Activated CD4-positive, CD25-positive, alpha-beta regulatory T cell treated with anti-CD3 and anti-CD28 coated beads, Interleukin-2, amount 50 U/mL, for 72 hours (primary cell): Measurements from ENCODE around the gene PSMF1.

Experiments
- DNase-seq: peaks from one replicate; pipeline ENCODE4 v3.0.0; 2021

Gene PSMF1

GRCh38 chr20:1165521-1165920 lies 47.1 kb downstream of the PSMF1 start:
- DNase-seq = no peak

DNA sequence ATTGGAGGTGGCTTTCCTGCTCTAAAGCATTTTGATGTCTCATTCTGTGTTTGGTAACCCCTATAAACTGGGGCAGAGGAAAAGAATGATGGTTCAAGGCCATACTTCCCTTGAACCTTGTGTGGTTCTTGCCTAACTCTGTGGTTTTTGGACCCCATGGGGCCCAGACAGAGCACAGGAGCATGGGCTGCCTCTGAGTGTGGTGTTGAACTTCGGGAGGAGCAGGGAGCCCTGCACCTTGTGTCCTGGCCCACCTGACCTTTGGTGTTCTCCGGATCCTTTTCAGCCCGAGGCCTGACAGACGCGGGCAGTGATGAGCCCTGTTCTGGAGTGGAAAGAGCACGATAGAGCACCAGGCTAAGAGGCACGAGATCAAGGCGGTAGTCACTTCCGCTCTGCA lies 47.5 kb downstream of the PSMF1 start:
- no peak for DNase-seq

GRCh38 chr20:1166948-1167720 lies 48.7 kb downstream of the PSMF1 start:
- no peak for DNase-seq

DNA sequence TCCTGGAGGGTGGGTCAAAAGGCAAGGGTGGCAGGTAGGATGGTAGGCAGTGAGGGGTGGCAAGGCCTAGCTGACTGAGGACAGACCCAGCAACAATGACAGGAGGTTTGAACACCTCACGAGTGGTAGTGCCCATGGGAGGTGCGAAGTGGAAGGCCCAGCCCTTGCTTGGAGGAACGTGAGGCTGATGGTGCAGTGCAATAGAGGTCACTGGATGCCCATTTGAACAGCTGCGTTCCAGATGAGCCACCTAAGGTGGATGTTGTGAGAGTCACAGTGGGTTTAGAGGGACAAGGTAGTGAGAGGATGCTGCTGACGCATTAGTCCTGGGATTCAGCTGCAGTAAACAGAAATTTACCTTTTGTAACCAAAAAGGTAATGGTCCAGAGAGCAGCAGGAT lies 50.8 kb downstream of the PSMF1 start:
- DNase-seq = no peak

- DNase-seq = no peak
These were observed 53.2 kb downstream of the PSMF1 start for GRCh38 chr20:1171461-1172093.

DNA sequence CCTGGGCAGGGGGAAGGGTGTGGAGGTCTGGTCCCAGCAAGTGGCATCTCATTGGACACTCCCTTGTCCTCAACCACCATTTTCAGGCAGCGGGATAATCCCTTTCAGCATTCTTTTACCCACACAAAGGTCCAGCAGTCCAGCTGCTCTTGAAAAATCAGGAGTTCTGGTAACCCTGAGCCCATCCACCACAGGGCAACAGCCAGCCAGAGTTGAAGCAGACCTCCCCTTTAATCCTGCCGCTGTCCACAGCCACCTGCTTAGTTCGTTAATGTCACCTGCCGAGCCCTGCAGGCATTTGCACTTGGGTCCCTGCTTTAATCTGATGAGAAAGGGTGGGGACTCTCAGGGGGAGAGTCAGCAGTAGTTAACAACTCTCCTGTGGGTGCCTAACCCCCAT lies 55.3 kb downstream of the PSMF1 start:
- no peak for DNase-seq

- DNase-seq = no peak
These were observed 56.4 kb downstream of the PSMF1 start for GRCh38 chr20:1174787-1175186.

DNA sequence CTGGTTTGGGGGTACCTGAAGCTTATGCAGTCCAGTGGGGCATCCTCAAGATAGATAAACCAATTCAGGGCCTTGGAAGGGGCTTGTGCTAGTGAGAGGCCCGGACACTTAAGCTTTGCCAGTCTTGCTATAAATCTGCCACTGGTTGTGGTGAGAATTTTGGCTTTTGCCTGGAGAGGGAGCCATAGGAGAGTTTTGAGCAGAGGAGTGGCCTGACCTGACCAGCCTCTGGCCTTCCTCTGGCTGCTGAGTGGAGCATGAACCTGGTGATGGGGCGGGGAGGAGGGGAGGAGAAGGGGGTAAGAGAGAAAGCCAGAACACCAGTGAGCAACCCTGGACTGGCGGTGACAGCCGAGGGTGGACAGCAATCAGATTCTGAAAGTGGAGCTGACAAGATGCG lies 59.3 kb downstream of the PSMF1 start:
- no peak for DNase-seq

DNA sequence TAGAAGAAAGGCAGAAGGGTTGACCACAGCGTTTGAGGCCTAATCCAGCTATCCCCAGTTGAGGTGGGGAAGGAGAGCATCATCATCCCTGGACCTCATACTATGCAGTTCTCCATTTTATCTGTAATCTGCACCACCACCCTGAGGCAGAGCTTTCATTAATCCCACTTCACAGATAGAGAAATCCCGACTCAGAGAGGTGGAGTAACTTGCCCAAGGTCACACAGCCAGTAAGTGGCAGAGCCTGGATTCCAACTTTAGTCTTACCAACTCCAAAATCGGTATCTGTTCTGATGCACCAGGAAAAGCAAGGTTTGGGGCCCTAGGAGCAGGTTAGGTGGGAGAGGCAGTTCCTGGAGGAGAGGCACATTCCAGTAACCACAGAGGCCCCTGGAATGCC lies 59.7 kb downstream of the PSMF1 start:
- DNase-seq = no peak

- DNase-seq = no peak
These were observed 60.2 kb downstream of the PSMF1 start for GRCh38 chr20:1178623-1179022.

DNA sequence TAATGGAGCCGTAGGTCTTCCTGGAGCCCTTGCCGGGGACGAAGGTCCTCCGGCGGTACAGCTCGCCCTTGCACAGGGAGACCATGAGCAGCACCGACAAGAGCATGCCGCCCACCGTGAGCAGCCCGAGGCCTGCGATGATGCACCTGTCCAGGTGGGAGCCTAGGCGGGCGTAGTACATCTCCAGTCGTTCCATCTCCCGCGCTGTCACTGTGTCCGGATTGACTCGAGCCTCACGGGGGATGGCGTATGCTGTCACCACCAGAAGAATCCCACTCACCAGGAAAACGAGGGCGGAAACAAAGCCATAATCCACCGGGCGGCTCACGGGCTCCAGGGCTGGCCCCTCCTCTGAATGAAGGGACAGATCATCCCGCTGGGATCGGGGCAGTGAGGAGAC lies 62.5 kb downstream of the PSMF1 start:
- no peak for DNase-seq

GRCh38 chr20:1182106-1182505 lies 63.7 kb downstream of the PSMF1 start:
- no peak for DNase-seq

DNA sequence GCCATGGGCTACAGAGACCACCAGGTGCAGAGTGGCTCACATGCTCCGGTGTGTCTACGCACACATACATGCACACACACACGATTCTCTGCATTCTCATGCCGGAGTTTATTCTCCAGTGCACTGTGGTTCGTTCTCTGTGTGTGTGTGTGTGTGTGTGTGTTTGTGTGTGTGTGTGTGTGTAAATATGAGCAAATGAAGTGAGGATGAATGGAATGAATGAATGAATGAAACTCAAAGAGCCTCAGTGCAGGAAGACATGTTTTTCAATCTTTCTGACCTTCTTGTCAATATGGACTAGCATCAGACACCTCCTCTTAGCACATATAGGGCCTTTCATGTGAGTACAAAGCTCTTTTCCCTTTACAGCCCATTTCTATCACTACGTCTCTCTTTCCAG lies 64.8 kb downstream of the PSMF1 start:
- DNase-seq = no peak

DNA sequence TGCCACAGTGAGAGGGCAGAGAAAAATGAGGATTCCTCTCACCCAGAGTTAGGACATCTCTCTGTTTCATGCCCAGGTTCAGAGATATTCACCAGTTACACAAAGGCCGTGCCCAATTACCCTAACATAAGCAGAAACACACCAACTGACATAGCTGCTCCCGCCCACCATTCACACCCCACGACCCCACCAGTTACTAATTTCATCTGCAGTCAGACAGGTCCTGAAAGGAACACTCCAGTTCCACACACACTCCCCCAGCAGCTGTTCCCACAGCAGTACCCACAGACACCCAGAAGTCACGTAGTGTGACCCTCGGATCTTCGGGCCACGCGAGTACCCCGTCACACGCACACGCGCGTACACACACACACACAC lies 65.8 kb downstream of the PSMF1 start:
- no peak for DNase-seq

DNA sequence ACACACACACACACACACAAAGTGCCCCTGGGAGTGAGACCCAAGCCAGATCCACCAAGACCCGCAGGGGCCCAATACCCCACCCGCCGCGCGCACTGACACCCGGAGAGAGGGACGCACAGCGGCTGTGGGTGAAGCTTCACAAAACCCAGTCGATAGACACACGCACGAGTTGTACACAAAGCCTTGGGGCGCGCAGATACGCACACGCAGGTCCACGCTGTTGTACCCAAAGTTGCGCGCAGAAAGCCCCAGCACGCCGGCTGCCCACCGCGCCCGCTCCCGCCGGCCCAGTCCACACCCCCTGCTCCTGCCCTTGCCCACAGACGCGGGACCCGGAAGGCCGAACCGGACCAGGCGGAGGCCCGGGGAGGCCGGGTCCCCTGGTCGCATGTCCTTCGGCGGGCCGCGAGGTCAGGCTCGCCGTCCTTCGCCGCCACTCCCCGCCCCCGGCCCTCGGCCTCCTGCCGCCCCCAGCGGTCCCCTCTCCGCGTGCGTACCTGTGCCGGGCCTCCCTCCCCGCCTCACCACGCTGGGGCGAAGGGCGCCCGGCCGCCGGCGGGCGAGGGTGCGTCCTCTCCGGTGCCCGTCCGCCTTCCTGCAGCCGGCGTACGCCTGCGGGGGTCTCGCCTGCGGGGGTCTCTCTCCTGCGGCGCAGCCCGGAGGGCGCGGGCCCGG lies 66.4 kb downstream of the PSMF1 start, which contains the start of gene TMEM74B:
TSS of gene TMEM74B (minus strand) at position 344 of the 678 bp plus-strand sequence. CDS start 1,180 bp downstream, outside the sequence.
- no peak for DNase-seq

GRCh38 chr20:1185316-1185741 lies 66.9 kb downstream of the PSMF1 start:
- DNase-seq = no peak

DNA sequence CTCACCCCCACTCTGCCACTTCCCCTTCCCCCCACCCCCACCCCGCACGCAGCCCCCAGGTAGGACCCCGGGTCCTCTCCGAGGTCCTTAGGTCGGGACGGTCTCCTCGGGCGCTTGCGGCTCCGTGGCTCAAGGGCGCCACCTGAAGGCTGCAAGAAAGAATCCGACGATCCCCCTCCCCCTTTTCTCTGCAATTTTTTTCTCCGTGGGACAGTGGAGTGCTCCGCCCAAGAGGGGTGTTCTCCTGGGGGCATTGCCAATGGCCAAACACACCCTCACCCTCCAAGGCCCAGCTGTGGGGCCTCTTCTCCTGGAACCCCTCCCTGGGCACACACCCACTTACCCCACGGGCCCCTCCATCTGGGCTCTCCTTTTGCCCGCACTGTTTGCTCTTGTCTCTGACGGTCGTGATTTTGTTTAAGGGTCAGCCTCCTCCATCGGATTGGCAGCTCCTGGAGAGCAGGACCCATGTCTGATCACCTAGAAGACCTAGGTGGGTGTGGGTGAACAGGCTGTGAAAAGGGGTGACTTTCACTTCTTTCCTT lies 67.5 kb downstream of the PSMF1 start:
- DNase-seq = peak; percentile 51

- DNase-seq = no peak
These were observed 68.1 kb downstream of the PSMF1 start for GRCh38 chr20:1186367-1186991.

DNA sequence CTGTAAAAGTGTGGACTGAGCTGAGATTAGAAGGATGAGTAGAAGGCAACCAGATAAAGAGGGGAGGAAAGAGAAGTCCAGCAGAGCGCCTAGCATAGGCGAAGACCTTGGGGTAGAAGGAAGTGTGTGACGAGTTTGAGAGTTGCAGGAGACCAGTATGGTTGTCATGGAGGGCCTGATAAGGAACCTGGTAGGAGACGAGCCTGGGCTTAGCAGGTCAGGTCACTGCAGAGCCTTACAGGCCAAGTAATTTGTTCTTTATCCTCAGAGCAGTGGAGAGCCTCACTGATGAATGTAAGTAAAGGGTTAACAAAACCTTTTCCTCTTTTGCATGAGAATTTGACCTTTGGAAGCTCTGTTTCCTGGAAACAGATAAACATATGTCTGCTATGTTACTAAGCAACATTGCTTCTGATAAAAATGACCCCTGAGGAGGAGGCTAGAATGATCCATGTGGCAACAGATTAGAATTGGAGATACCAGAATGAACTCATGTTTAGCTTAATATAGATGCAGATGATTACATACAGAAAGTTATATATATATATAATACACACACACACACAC lies 69.3 kb downstream of the PSMF1 start:
- DNase-seq = no peak

DNA sequence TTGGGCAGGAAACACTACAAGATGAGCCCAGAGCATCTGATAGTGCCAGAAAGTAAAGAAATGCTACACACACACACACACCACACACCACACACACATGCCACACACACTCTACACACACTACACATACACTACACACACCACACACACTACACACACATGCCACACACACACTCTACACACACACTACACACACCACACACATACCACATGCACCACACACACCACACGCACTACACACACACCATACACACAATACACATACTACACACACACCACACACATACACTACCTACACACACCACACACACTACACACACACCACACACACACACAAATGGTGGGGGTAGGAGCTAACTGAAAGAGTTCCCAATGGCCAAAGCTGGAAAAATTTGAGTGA lies 69.9 kb downstream of the PSMF1 start:
- no peak for DNase-seq

DNA sequence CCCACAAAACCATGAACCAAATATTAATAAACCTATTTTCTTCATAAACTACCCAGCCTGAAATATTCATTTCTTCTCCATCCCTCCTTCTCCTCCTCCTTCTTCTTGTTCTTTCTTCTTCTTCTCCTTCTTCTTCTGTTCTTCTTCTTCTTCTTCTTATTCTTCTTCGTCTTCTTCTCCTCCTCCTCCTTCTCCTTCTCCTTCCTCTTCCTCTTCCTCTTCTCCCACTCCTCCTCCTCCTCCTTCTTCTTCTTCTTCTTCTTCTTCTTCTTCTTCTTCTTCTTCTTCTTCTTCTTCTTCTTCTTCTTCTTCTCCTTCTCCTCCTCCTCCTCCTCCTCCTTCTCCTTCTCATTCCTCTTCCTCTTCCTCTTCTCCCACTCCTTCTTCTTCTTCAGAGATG lies 71.4 kb downstream of the PSMF1 start:
- DNase-seq = no peak

- DNase-seq = no peak
These were observed 72.4 kb downstream of the PSMF1 start for GRCh38 chr20:1190847-1191246.

DNA sequence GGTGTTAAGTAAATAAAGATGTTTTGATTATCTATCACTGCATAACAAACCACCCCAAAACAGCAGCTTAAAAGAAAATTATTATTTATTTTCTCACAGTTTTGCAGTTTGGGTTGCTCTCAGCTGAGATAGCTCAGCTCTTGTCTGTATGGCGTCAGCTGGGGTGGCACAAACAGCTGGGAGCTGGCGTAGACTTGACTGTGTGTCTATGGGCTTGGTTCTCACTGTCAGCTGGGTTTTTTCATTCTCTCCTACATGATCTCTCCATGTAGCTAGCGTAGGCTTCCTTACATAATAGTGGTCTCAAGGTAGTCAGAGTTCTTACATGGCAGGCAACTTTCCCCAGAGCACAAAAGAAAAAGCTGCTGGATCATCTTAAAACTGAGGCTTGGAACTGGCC lies 72.9 kb downstream of the PSMF1 start:
- no peak for DNase-seq
